Body of pancreas (tissue), 4 donors: ENCODE results near the gene ALG12. TPM values are rescaled to one million over a fixed set of nuclear protein-coding genes. Genes with fewer than 3 reads are reported as not detected.
A peak's percentile ranks its signal among the peaks of the same experiment; 100 is the strongest.

Source experiments
- ATAC-seq: fragments of 150-250 bp; one replicate; pipeline ENCODE4 v1.9.1; 2016
- DNase-seq, 4 donors: peaks; one replicate each; pipeline ENCODE4 v3.0.0-alpha.2; 2019
- H3K27ac ChIP-seq, 4 donors: fragments of 200-600 bp; sonication (generic); 1 replicate in 3 of 4; 2 replicates in 1 of 4; pipeline versions ENCODE4 v1.5.1 to v1.6.1; 2016 to 2019; ENCODE audit warnings: mild to moderate bottlenecking in 1 of 4, mixed read lengths in 1 of 4, moderate library complexity in 1 of 4
- H3K27me3 ChIP-seq, 2 donors: fragments of 200-600 bp; sonication (generic); one replicate each; pipeline ENCODE4 v1.6.0; 2016; ENCODE audit warnings: mild to moderate bottlenecking in 1 of 2
- H3K36me3 ChIP-seq, 2 donors: fragments of 200-600 bp; sonication (generic); replicated peaks in 1 of 2; 2 replicates each; pipeline ENCODE4 v1.5.1; 2016; ENCODE audit warnings: low read depth in 2 of 2; ENCODE audit not compliant: insufficient read depth in 1 of 2
- H3K4me1 ChIP-seq: fragments of 200-600 bp; sonication (generic); one replicate; pipeline ENCODE4 v1.6.0; 2016
- H3K4me3 ChIP-seq, 2 donors: fragments of 200-600 bp; sonication (generic); 1 replicate in 1 of 2; 2 replicates in 1 of 2; pipeline ENCODE4 v1.5.1; 2016 to 2019
- H3K9me3 ChIP-seq, 3 donors: fragments of 200-600 bp; sonication (generic); 1 replicate in 2 of 3; 2 replicates in 1 of 3; pipeline ENCODE4 v1.5.1; 2016
- POLR2A ChIP-seq, 3 donors: fragments of 450-650 bp; IDR thresholded peaks; one replicate each; pipeline ENCODE4 v1.6.1; 2016; ENCODE audit warnings: antibody characterized with exemption in 3 of 3, mild to moderate bottlenecking in 2 of 3
- WGBS, 2 donors: methylation state at CpG; one replicate each; pipeline ENCODE4 v1.1.5; 2017; 5-methylcytosine and 5-hydroxymethylcytosine counted together
- intact Hi-C: fragments of 100-400 bp; cut with DNase I; formaldehyde crosslinking; loops from one replicate; pipeline ENCODE4 v1.15.1; 2023
- total RNA-seq, 2 donors: library from RNA; depleted of rRNA; stranded (reverse); fragments of >200 nt; gene quantifications; one replicate each; pipeline ENCODE4 v1.1.0, GENCODE V29; 2016
- TF ChIP-seq, protein P1 (sequence below), 7 experiments: fragments of 450-650 bp in 4 of 7; fragments of 200-600 bp in 3 of 7; sonication (generic) in 3 of 7; IDR thresholded peaks; one replicate each; pipeline ENCODE4 v1.5.1; 2016 to 2019; ENCODE audit warnings: antibody characterized with exemption in 7 of 7

ALG12 gene
- total RNA-seq, 2 donors from 2014 or later, result 16.2 to 17.9 TPM

- no peaks in the 10 kb centered on the region for H3K9me3 ChIP-seq
- H3K27me3 ChIP-seq, result no peaks in the 10 kb centered on the region
- peak in 2 of 4 donors; percentile 57 to 66 for DNase-seq
- no peaks in the 10 kb centered on the region for H3K36me3 ChIP-seq
- H3K27ac ChIP-seq, result peak overlapping the region; percentile 99 to 100 (median 100)
- TF ChIP-seq, protein P1, sequence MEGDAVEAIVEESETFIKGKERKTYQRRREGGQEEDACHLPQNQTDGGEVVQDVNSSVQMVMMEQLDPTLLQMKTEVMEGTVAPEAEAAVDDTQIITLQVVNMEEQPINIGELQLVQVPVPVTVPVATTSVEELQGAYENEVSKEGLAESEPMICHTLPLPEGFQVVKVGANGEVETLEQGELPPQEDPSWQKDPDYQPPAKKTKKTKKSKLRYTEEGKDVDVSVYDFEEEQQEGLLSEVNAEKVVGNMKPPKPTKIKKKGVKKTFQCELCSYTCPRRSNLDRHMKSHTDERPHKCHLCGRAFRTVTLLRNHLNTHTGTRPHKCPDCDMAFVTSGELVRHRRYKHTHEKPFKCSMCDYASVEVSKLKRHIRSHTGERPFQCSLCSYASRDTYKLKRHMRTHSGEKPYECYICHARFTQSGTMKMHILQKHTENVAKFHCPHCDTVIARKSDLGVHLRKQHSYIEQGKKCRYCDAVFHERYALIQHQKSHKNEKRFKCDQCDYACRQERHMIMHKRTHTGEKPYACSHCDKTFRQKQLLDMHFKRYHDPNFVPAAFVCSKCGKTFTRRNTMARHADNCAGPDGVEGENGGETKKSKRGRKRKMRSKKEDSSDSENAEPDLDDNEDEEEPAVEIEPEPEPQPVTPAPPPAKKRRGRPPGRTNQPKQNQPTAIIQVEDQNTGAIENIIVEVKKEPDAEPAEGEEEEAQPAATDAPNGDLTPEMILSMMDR (IDR thresholded peaks at IDR 0.05), result no peak
- no peak for TF ChIP-seq POLR2A (IDR thresholded peaks at IDR 0.05)
- no peak overlapping the region for H3K4me3 ChIP-seq
- intact Hi-C loops, result no loop called here
- ATAC-seq, result no peak
- peaks cover 98% of the 10 kb centered on the region for H3K4me1 ChIP-seq
- 34% methylated on average over 4 of the region's 4 CpGs; no CpG with 5 or more reads in 1 of the 2 donors for WGBS, 2 donors
Measured at GRCh38 chr22:49951678-49951985, 33.4 kb upstream of the ALG12 start.

- Histone ChIP-seq H3K4me1 (peaks cover 98% of the 10 kb centered on the region), H3K4me3 (no peak overlapping the region), H3K27me3 (no peaks in the 10 kb centered on the region), H3K36me3 (no peaks in the 10 kb centered on the region), H3K9me3 (no peaks in the 10 kb centered on the region), H3K27ac (peak overlapping the region; percentile 99 to 100 (median 100))
- WGBS, 2 donors, result 6 to 26% methylated on average over 23 to 24 of the region's 28 CpGs
- ATAC-seq (peak; percentile 68), DNase-seq (peak; percentile 99 to 100 (median 100))
- TF ChIP-seq, protein P1 (IDR thresholded peaks at IDR 0.05), result no peak
- peak; percentile 64 to 67 (median 66) for TF ChIP-seq POLR2A (IDR thresholded peaks at IDR 0.05)
- intact Hi-C loops, result no loop called here
Measured at GRCh38 chr22:49951000-49951677, 32.9 kb upstream of the ALG12 start.

- Histone ChIP-seq H3K4me3 (no peak overlapping the region), H3K4me1 (peaks cover 98% of the 10 kb centered on the region), H3K36me3 (no peaks in the 10 kb centered on the region), H3K9me3 (no peaks in the 10 kb centered on the region), H3K27me3 (no peaks in the 10 kb centered on the region), H3K27ac (peak overlapping the region; percentile 99 to 100 (median 100))
- ATAC-seq (no peak), DNase-seq (peak in 1 of 4 donors; percentile 35)
- TF ChIP-seq, protein P1 (IDR thresholded peaks at IDR 0.05), result no peak
- no peak for TF ChIP-seq POLR2A (IDR thresholded peaks at IDR 0.05)
- 29 to 49% methylated on average over 9 to 16 of the region's 18 CpGs for WGBS, 2 donors
- intact Hi-C loops, result no loop called here
Measured at GRCh38 chr22:49950396-49950994, 32.3 kb upstream of the ALG12 start.

DNA sequence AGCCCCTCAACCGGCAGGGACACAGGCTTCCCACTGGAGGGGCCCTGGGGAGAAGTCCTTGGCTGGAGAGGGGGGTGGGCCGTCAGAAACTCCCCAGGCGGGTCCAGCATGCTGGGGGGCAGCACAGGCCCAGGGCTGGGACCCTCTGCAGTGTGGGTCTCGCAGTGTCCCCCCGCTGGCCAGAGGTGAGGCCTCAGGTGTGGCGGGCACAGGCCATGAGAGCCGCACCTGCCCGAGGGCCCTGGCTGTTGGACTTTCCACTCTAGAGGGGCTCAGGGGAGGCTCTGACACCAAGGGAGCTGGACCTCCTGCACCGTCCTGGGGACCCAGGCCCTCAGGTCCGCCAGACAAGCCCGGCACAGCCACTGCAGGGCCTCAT is 31.7 kb upstream of the ALG12 start:
- H3K27ac ChIP-seq, result peak overlapping the region; percentile 99 to 100 (median 100)
- no peak overlapping the region for H3K4me3 ChIP-seq
- TF ChIP-seq, protein P1 (IDR thresholded peaks at IDR 0.05), result no peak
- TF ChIP-seq POLR2A (IDR thresholded peaks at IDR 0.05), result no peak
- peaks cover 93% of the 10 kb centered on the region for H3K4me1 ChIP-seq
- no peaks in the 10 kb centered on the region for H3K9me3 ChIP-seq
- DNase-seq (no peak), ATAC-seq (no peak)
- H3K36me3 ChIP-seq, result no peaks in the 10 kb centered on the region
- 86 to 91% methylated on average over 6 to 8 of the region's 11 CpGs for WGBS, 2 donors
- intact Hi-C loops, result no loop called here
- H3K27me3 ChIP-seq, result no peaks in the 10 kb centered on the region
